Activated CD4-positive, alpha-beta T cell treated with anti-CD3 and anti-CD28 coated beads for 4 hours (primary cell): Measurements from ENCODE around the gene PDZD8.

ENCODE experiments used
- DNase-seq, 2 donors: peaks; one replicate each; pipeline ENCODE4 v3.0.0-alpha.2; 2020

Gene PDZD8

DNA sequence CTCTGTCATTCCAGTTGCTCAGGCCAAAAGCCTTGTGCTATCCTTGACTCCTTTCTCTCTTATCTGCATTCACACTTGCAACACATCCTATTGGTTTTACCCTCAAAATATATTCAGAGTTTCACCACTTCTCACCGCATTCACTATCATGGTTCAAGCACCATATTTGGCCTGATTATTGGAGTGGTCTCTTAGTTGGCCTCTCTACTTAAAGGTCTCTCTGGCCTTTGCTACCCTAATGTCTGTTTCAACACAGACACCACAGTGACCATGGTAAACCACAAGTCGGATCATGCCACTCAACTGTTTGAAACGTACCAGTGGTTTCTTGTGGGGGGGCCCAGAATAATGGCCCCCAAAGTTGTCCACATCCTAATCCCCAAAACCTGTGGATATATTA is 15.2 kb upstream of the PDZD8 start:
- no peak for DNase-seq

DNA sequence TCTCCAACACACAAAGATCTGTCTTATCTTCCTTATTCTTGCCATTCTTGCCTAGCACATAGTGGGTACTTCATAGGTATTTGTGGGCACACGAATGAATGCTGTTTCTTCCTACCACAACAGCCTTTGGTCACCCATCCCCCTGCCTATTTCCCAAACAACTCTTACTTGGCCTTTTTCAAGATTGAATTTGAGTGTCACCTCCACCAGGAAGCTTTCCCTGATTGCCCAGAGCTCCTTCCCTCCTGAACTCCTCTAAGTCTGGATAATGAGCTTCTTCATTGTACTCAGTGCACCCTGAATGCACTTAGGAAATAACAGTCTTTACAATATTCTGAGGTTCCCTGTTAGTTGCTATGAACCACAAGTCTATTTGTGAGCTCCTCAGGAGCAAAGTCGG is 11.6 kb upstream of the PDZD8 start:
- no peak for DNase-seq

DNA sequence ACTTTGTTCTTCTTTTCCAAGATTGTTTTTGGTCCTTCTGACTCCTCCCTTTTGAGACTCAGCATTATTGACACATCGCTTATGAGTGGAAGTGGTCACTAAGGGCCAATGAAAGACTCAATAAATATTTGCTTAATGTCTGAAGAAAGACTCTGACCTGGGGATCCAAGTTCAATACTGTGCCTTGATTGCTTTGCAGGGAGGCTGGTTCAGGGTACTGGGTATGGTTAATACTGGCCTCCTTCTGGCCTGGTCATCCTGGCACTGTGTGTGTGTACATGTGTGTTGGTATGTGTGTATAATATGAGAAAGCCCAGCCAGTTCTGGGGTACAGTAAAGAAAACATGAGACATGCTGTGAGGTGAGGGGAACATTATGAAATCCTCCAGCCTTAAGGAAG is 7.6 kb upstream of the PDZD8 start:
- no peak for DNase-seq

DNA sequence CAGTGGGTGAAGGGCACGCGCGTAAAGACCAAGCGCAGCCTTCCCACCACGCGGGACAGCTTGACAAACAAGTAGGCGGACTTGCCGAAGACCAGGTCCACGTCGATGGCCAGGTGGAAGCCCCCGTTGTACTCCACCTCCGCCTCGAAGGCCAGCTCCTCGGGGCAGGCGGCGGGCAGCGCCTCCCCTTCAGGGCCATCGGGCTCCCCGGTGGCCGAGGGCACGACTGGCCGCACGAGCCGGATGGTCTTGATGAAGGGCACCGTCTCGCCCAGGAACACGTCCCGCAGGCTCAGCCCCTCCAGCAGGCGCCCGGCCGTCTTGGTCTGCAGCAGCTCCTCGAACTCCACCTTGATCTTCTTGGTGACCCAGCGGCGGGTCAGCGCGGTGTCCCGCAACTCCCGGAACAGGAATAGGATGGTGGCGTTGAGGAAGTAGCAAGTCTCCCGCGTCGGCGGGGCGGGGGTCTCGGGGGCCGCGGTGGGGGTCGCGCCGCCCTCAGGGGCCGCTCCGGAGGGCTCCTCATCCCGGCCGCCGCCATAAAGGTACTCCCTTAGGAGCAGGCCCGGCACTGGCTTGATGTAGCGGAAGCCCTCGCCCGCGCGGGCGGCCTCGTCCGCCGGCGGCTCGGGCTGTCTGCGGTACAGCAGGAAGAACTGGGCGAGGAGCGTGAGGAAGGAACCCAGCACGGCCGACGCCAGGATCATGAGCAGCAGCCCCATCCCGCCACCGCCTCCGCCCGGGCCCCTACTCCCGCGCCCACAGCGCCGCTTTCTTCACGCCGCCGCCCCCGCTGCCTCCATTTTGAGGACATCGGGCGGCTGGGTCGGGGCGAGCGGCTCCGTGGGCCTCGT is 507 bp downstream of the PDZD8 start:
- DNase-seq = peak; percentile 4 to 23

DNA sequence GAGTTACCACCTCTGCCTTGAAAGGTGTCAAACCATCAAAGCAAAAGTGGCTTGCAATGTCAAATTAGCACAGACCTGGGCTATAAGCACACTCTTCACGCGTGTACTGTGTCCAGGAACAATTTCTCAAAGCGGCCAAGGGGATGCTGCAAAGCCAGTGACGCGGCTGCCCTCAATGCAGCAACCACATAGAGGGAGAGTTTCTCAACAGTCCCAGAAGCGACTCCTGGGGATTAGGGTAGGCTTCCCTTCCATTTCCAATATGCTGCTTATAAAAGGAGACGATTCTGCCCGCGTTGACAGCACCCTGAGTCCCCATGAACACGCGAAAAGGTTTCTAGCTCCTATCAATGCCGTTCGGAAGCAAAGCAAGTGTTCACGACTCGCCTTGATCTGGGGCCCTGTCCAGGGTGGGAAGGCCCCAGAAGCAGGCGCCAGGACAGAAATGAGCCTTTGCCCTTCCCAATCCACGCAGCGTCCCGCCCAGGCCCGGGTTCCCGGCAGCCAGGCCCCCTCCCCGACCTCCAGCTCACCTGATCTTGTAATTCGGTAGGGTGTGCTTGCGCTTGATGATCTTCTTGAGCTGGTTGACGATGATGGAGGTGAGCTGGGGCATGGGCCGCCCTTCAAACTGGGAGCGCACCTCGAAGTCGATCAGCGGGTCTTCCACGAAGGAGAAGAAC is 1.3 kb downstream of the PDZD8 start:
- DNase-seq = peak; percentile 5 to 14

DNA sequence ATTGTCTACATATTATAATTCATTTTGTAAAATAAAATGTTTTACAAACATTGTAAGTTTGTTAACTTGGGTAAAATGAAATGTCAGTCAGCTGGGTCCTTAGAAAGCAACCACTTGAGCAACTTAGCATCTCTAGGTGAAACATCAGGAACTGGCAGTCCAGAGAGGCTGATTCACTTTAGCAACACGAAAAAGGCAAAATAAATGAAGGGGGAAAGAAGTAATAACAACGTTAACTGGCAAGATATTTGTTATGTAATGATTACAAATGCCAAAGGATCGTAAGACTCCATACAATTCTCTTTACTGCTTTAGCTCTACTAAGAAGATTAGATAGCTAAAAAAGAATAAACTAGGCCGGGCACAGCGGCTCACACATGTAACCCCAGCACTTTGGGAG is 5.0 kb downstream of the PDZD8 start:
- no peak for DNase-seq

DNA sequence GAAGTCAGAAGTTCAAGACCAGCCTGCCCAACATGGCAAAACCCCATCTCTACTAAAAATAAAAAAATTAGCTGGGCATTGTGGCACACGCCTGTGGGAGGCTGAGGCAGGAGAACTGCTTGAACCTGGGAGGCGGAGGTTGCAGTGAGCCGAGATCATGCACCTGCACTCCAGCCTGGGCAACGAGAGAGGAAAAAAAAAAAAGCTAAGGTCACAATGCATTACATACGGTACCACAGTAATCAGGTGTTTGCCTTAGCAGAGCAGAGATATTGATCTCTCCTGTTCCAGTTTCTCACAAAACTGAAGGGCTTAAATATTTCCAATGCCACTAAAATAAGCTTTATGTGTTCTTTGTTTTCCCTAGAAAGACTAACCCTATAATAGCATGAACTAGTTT is 7.5 kb downstream of the PDZD8 start:
- no peak for DNase-seq

DNA sequence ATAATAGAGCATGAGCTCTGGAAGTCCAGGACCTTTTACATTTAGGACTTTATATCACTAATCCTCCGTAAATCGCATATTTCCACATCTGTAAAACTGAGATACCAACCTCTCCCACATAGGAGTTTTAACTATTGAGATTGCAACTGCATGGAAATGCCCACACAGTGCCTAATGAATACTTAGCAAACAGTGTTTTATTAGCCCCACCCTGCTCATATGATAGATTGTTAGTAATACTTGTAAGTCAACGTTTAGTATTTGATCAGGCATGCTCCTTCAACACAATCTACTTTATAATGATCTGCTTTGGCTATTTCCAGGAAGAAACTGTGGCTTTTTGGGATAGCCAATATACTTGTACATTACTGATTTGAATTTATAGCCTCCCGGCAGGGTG is 8.5 kb downstream of the PDZD8 start:
- DNase-seq = no peak

DNA sequence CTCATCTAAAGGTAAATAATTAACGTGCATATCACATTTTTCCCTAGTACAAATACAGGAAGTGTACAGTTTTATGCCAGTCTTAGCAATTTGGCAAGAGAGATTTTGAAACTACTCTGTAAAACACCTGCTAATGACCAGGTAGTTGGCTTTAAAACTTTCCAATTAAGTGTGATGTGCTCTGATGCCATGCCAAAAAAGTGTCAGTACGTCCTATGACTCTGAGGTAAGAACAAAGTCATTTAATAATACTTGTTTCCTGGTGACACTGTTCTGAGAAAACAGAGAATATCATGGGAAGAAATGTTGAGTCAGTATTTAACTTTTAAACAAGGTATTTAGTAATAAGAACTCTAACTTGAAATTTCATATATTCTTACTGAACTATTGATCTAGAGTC is 9.6 kb downstream of the PDZD8 start:
- no peak for DNase-seq

DNA sequence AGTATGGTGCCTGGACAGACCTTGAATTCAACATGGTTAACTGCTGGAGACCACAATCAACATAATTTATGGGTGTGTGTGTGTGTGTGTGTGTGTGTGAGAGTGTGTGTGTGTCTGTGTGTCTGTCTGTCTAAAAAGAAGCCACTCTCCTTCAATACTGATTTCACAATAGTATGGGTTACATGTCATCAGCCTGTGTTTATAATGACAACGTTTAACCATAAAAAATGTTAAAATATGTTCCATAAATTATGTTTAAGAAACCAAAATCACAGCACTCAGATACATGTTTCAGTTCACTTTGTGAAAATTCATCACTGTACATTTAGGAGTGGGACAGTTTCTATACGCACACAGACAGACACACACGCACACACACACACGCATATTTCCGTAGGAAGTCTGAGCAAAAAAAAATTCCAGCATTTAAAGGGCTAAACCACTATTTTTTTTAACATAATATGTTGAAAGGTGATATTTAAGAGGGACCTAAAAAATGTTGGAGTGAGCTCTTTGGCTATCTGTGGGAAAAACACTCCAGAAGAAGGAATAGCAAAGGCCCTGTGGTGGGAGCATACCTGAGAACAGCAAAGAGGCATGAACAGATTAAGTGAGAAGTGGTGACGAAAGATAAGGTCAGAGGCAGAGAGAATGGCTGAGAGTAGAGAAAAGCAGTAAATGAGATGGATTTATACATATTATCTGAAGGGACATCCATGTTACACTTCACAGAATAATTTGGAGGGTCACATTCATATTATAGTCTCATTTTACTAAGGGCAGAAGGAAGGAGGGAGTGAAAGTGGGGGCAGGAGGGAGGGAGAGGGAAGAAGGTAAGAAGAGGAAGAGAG is 10.9 kb downstream of the PDZD8 start:
- DNase-seq = no peak

DNA sequence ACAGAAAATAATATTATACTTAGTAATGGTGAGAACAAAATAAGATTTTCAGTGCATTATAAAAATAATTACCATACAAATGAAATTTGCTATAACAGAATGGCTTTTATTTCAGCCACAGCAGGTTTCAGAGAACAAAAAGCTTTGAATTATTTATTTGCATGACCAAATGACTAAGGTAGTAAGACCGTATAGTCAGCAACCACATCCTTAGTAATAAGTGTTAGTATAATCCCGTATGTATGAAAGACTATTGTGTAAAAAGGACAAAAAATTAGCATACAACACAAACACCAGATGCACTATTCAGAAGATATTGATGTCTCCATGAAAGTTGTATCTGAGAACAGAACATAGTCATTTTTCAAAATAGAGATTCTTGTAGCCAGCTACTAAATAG is 12.2 kb downstream of the PDZD8 start:
- no peak for DNase-seq

DNA sequence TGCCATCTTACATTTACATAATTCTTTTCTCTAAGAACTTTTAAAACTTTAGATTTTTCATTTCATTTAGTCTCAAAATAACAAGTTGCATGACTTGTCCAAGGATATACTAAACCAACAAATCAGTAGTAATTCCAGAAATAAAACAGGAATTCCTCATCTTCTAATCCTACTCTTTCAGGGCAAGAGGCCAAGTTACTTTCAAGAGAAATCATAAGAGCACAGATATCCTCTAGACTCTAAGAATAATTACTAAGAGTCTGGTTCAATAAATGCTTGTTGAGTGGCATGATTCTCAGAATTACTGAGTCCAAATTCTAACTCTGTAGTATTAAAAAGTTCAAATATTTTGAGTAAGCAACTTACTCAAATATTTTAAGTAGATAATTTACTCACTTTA is 12.9 kb downstream of the PDZD8 start:
- DNase-seq = no peak

DNA sequence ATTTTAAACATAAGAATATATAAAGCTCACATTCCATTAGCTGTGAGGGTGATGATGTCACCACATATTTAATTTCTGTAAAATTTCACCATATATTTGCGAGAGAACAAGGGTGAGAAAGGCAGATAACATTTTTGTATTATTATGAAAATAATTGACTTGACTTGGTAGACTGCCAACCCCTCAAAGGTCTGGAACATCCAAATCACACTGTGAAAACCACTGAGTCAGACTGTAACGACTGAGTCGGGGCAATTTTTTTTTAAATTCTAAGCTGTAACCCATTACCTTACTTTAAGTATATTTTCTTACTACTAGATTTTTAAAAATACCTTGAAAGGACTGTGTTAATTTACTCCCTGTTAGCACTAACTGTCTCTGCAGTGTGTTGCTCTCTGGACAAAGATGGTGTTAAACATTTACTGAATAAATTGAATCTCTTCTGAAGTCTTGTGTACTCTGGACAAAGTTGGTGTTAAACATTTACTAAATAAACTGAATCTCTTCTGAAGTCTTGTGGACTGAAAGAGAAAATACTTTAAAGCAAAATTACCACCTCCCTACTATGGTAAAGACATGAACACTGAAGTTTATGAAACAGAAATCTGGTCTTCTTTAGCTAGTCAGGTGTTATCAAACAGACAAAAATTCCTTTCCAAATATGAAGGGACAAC is 14.1 kb downstream of the PDZD8 start:
- no peak for DNase-seq

DNA sequence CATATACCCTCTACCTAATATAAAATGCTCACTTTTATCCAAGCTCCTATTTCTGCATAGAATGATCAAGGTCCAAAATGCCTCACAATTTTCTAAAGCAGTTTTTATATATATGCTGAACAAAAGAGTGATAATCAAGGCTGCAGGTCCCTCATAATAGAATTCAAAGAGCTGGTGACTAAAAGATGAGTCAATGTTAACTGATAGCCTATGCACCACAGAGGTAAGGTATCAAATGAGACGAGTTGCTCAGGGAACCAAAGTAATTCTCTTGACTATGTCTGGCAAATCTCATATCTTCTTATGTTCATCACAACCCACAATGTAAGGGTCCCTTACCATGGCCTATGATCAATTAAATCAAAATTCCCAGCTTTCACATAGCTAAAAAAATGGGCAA is 15.2 kb downstream of the PDZD8 start:
- no peak for DNase-seq

DNA sequence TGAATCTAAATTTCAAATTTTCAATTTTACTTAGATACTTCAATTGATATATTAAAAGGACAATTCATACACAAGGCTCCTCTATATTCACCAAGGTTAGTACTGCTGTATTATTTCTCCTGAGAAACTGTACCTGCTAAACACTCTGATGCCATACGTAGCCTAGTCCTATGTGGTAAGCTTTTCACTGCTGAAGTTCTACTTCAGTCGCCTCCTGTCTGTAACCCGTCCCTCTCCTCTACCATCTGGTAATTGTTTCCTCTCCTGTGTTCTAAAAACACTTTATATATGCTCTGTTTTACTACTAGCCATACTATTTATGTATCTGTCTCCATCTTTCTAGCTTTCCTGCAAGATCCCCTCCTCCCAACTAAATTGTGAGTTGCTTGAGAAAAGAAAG is 20.2 kb downstream of the PDZD8 start:
- no peak for DNase-seq

DNA sequence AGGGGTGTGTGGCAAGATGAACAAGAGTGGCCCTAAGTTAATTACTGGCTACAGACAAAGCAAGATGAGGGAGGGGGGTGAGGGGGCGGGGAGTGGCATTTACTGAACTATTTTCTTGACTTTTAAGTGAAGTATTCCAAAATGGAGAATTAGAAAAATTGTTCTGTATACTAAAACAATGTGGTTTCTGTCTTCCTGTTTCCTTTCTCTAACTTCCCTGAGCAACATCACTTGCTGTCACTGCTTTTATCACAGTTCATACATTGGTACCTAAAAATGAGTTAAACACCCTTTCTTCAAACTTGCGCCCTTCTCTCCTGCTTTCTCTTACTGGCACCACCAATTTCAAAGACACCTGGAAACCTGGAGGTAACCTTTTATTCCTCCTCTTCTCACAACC is 21.6 kb downstream of the PDZD8 start:
- no peak for DNase-seq

DNA sequence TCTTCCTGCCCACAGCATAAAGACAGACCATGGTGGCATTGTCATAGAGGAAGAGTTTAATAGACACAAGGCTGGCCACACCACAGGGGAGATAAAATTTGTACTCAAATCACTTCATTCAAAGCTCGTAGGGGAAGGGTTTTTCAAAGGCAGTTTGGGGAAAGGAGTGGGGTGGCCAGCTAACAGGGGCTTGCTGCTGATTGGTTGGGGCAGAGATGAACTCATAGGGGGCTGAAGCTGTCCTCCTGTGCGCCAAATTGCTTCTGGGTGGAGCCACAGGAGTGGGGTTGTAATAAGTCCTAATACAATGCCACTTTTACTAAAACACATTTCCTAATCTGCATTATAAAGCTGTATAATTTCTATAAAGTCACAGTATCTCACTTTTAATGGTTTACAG is 22.5 kb downstream of the PDZD8 start:
- no peak for DNase-seq

DNA sequence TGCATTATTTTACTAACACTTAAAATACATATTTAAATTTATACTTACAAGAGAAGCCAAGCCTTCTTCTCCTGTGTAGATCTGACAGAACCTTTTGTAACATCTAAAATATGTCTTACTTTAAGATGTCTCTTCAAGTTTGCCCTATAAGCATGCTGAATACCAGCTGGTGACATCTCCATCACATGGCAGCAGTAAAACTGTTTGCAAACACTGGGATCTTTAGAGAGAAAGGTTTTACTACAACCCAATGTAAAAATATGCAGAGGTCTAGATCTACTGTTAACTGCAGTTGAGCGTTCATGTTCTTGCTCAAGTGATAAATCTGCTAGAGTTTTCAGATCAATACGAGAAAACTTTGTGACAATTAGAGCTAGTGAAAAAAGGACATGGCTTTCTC is 23.2 kb downstream of the PDZD8 start:
- no peak for DNase-seq

DNA sequence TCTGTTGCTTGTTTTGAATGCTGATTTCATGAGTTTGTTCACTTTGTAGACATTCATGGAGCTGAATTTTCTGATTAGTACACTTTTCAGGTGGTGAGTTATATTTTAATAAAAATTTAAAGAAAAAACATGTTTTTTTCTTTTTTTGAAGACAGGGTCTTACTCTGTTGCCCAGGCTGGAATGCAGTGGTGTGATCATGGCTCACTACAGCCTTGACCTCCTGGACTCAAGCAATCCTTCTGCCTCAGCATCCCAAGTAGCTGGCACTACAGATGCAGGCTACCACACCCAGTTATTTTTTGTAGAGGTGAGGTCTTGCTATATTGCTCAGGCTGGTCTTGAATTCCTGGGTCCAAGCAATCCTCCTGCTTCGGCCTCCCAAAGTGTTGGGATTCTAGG is 23.7 kb downstream of the PDZD8 start:
- DNase-seq = no peak

DNA sequence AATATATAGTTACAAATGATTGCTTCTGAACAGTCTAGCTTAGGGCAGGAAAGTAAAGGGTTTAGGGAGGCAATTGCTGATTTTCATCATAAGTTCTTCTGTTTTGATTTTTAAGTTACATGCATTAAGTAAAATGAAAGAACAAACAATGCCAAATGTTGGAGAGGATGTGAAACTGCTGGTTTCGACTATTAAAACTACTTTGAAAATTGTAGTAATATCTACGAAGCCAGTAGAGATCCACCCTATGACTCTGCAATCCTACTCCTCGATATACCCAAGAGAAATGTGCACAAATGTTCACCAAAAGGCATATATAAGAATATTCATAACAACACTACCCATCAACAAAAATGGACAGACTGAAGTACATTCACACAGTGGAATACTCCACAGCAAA is 24.3 kb downstream of the PDZD8 start:
- no peak for DNase-seq

DNA sequence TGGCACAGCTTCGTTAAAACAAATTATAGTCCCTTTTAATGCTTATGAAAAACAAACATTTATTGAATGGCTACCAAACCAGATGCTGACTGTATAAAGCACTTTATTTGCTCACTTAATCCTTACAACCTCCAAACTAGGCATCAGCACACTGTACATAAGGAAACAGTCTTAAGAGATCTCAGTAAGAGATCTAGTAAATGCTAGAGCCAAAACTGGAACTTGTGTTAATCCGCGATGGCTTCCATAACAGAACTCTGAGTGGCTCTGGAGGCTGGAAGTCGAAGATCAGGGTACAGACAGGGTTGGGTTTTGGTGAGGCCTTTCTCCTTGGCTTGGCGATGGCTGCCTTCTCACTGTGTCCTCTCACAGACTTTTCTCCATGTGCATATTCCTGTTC is 27.0 kb downstream of the PDZD8 start:
- no peak for DNase-seq

DNA sequence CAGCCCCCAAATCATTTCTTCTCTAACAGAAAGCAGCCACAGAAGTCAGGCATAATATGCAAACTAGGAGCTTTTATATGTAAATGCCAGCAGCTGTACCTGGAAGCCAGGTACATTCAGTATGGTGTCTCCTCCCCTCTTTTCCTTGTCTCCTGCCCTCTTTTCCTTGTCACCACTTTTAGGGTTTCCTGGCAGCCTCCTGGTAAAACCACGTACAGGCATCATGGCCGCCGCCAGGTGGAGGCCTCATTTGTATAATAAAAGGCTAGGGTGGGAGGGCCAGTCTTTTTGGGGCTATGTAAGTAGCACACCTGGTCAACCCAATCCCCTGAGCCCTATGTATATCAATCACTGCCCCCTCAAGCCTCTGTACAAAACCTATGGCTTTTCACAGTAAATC is 28.7 kb downstream of the PDZD8 start:
- DNase-seq = no peak

DNA sequence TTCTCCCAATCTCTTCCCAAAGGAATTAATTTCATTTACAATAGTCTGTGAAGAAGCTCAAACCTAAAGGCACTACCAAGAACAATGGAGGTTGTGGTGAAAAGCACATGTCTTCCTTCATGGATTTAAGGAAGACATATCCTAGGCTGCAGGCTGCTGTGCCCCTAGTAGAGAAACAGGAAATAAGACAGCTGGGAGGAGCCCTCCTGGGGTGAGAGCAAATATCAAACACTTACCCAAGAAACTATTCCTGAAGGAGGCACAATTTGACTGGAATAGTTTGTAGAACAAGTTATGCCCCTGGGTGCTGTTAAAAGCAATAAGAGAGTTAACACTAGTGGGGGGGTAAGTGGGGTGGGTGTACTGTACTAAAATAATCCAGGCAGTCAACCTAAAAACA is 30.1 kb downstream of the PDZD8 start:
- no peak for DNase-seq
